GM19193 (cell line): Measurements from ENCODE around the gene RAB11FIP3.
A peak's percentile ranks its signal among the peaks of the same experiment; 100 is the strongest.

ENCODE experiments used
- POLR2A ChIP-seq: IDR thresholded peaks from 4 replicates; pipeline ENCODE4 v1.6.1; 2011; ENCODE audit not compliant: insufficient read depth, insufficient read length; ENCODE audit errors: extremely low read depth

Gene RAB11FIP3

GRCh38 chr16:513950-514349 lies 88.5 kb downstream of the RAB11FIP3 start:
- TF ChIP-seq POLR2A, result no peak

- TF ChIP-seq POLR2A, result no peak
Observed at GRCh38 chr16:515175-515938, 89.9 kb downstream of the RAB11FIP3 start.

DNA sequence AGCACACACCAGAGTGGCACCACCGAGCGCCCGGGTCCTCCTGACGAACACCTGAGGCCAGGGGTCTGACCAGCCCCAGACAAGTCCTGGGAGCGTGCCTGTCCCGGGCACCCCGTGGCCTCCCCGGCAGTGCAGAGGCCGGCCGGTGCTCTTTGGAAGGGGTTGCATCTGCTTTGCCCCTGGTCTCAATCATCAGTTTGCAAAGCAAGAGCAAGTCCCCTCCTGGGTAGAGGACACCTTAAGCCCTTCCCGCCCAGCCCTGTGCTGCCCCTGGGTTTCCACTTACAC lies 90.4 kb downstream of the RAB11FIP3 start:
- no peak for TF ChIP-seq POLR2A

DNA sequence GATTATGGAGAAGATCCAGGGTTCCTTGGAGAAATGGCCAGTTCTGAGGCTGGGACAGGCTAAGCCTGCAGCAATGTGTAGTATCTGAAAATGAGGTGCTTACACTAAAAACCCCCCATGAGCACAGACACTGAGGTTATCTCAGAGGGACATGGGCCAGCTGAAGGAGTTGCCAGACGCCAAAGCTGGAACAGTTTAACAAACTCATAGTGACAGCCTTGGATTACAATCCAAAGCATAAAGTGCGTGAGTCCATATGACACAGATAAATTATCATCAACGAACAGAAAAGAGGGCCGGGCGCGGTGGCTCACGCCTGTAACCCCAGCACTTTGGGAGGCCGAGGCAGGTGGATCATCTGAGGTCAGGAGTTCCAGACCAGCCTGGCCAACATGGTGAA lies 90.9 kb downstream of the RAB11FIP3 start:
- no peak for TF ChIP-seq POLR2A

- no peak for TF ChIP-seq POLR2A
Observed at GRCh38 chr16:518858-519257, 93.4 kb downstream of the RAB11FIP3 start.

GRCh38 chr16:519425-519824 lies 94.0 kb downstream of the RAB11FIP3 start:
- TF ChIP-seq POLR2A, result no peak

DNA sequence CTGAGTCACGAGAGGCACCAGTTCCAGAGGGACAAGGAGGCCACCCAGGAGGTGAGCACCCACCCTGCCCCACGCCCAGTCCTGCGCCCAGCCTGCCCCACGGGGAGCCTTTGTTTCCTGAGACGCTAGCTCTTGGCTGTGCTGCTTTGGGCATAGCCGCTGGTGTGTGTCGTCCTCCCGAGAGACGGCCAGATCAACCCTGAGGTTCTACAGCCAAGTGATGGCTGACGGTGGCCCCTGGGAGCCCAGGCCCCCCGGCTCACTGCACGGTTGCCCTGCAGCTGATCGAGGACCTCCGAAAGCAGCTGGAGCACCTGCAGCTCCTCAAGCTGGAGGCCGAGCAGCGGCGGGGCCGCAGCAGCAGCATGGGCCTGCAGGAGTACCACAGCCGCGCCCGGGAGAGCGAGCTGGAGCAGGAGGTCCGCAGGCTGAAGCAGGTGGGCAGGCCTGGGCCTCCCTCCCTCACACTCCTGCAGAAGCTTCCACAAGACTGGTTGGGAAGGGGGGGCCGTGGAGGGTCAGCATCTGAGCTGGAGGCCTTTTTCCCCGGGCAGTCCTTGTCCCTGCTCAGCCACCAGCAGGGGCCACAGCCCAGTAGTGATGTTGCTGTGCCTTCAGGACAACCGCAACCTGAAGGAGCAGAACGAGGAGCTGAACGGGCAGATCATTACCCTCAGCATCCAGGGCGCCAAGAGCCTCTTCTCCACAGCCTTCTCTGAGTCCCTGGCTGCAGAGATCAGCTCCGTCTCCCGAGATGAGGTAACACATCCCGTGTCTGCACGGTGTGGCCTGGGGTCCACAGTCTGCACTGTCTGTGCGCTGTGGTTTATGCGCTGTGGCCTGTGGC lies 94.6 kb downstream of the RAB11FIP3 start:
- TF ChIP-seq POLR2A, result no peak

DNA sequence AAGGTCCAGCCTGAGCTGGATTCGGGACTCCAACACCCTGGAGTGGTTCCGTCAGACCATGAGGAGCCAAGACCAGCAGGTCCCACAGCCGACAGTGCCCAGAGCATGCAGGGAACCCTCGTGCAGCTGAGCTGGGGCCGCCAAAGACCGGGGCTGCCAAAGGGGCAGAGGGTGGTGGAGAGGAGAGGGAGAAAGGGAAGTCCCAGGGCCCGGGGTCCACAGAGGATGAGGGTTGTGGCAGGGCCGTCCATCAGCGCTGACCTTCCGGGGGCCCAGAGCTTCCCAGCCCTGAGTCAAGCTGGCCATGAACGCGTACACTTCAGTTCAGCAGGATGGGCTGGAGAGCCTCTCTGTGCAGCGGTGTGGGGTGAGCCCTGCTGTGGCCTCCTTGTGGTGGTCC lies 95.4 kb downstream of the RAB11FIP3 start:
- TF ChIP-seq POLR2A, result no peak

- no peak for TF ChIP-seq POLR2A
Observed at GRCh38 chr16:521381-522210, 96.1 kb downstream of the RAB11FIP3 start.

- no peak for TF ChIP-seq POLR2A
Observed at GRCh38 chr16:522320-523096, 97.1 kb downstream of the RAB11FIP3 start.

GRCh38 chr16:523097-523741 lies 97.8 kb downstream of the RAB11FIP3 start:
- TF ChIP-seq POLR2A, result no peak

- peak; percentile 6 for TF ChIP-seq POLR2A
Observed at GRCh38 chr16:524274-525040, 99.0 kb downstream of the RAB11FIP3 start.

GRCh38 chr16:525123-525519 lies 99.7 kb downstream of the RAB11FIP3 start:
- TF ChIP-seq POLR2A, result peak; percentile 2

GRCh38 chr16:525520-526180 lies 100.2 kb downstream of the RAB11FIP3 start:
- TF ChIP-seq POLR2A, result no peak
